Measurements from ENCODE around the gene SPTBN5.

GRCh38 chr15:41840673-41841072, 53.2 kb downstream of the SPTBN5 start:
- no peak for TF ChIP-seq POLR2A (IDR thresholded peaks at IDR 0.05; ENCODE audit: low read depth, low read length)
- no peak for TF ChIP-seq POLR2AphosphoS5 (IDR thresholded peaks at IDR 0.05; ENCODE audit: low read depth, low read length)
- TF ChIP-seq TAF1 (IDR thresholded peaks at IDR 0.05; ENCODE audit: borderline replicate concordance, low read depth, low read length) = no peak
